Adrenal gland (tissue), 12 donors: ENCODE measurements around the gene TLN1. TPM values are rescaled to one million over a fixed set of nuclear protein-coding genes. Genes with fewer than 3 reads are reported as not detected.

Source experiments
- DNase-seq, 7 donors: peaks; one replicate each; pipeline ENCODE4 v3.0.0-alpha.2; 2019 to 2020
- H3K27ac ChIP-seq, 5 donors: fragments of 200-600 bp; sonication (generic) in 4 of 5; 1 replicate in 3 of 5; 2 replicates in 2 of 5; pipeline versions ENCODE4 v1.5.1 to v1.8.0; 2016 to 2020; ENCODE audit warnings: mild to moderate bottlenecking in 1 of 5
- H3K27me3 ChIP-seq: fragments of 200-600 bp; 2 replicates; pipeline ENCODE4 v1.8.0; 2021
- H3K36me3 ChIP-seq, 2 donors: fragments of 200-600 bp; replicated peaks in 1 of 2; 1 replicate in 1 of 2; 2 replicates in 1 of 2; pipeline versions ENCODE4 v1.5.1 to v1.8.0; 2018 to 2022
- H3K4me1 ChIP-seq, 2 donors: fragments of 200-600 bp; replicated peaks in 1 of 2; 1 replicate in 1 of 2; 2 replicates in 1 of 2; pipeline versions ENCODE4 v1.5.1 to v1.8.0; 2018 to 2021
- H3K4me3 ChIP-seq, 4 donors: fragments of 200-600 bp; sonication (generic) in 3 of 4; one replicate each; pipeline ENCODE4 v1.5.1; 2016 to 2018
- H3K9me3 ChIP-seq, 3 donors: fragments of 200-600 bp; sonication (generic) in 1 of 3; replicated peaks in 1 of 3; 1 replicate in 2 of 3; 2 replicates in 1 of 3; pipeline versions ENCODE4 v1.5.1 to v1.8.0; 2016 to 2021
- CTCF ChIP-seq, 6 experiments: fragments of 450-650 bp in 4 of 6; fragments of 200-600 bp in 2 of 6; sonication (generic) in 1 of 6; IDR thresholded peaks; 1 replicate in 5 of 6; 2 replicates in 1 of 6; pipeline versions ENCODE4 v1.5.1 to v1.8.0; 2016 to 2021; ENCODE audit warnings: antibody characterized with exemption in 6 of 6, mild to moderate bottlenecking in 2 of 6, moderate library complexity in 1 of 6
- POLR2A ChIP-seq, 2 donors: fragments of 450-650 bp; IDR thresholded peaks; one replicate each; pipeline ENCODE4 v1.6.1; 2017; ENCODE audit warnings: antibody characterized with exemption in 2 of 2, mild to moderate bottlenecking in 2 of 2, moderate library complexity in 1 of 2
- WGBS, 4 donors: extraction: QIAGEN DNeasy Blood & Tissue Kit in 2 of 4; methylation state at CpG; one replicate each; pipeline versions ENCODE4 v1.1.5 to v1.1.7; 2013 to 2017; 5-methylcytosine and 5-hydroxymethylcytosine counted together
- intact Hi-C, 2 donors: fragments of 100-400 bp; cut with DNase I; formaldehyde crosslinking; loops; one replicate each; pipeline versions ENCODE4 v1.14.1 to v1.15.0; 2022 to 2023
- polyA plus RNA-seq, 3 donors: library from polyadenylated mRNA; stranded (reverse); fragments of 200-250 nt in 2 of 3; fragments of 350-450 nt in 1 of 3; fragmentation: Illumina TruSeq in 1 of 3; extraction: RNeasy Lipid Tissue Mini Kit (QIAGEN cat#74804) in 1 of 3; gene quantifications; one replicate each; pipeline ENCODE4 v1.2.3, GENCODE V29; 2013 to 2014
- total RNA-seq, 9 donors: library from RNA; depleted of rRNA in 4 of 9; stranded (reverse); fragments of >200 nt in 4 of 9; fragments of 120-200 nt in 1 of 9; fragmentation: NEBNext Ultra II Directional in 1 of 9; extraction: Animal tissue kit (Norgen Biotek cat#: 25700) in 1 of 9; gene quantifications; one replicate each; pipeline versions ENCODE4 v1.1.0 to v1.2.4, GENCODE V29; 2013 to 2023
- donor health status: healthy with polysubstance abuse.
- donor health status: Bipolar disorder and iron deficiency.
- donor health status: DM: yes; HTN: yes; CAD: no.
- donor health status: DM: no; HTN: no; CAD: no.
- donor health status: DM: no; HTN: no; CAD: no.
- donor health status: DM: yes; HTN: yes; CAD: no.

Gene TLN1
- total and polyA plus RNA-seq, 12 donors = 157 to 565 (median 296) TPM

GRCh38 chr9:35737143-35737542 is 5.1 kb upstream of the TLN1 start:
- Histone ChIP-seq H3K36me3 (peaks cover 0 to 78% of the 10 kb centered on the region in 2 donors), H3K27ac (no peak overlapping the region), H3K27me3 (no peaks in the 10 kb centered on the region), H3K4me1 (peaks cover 7 to 18% of the 10 kb centered on the region in 2 donors), H3K9me3 (no peaks in the 10 kb centered on the region), H3K4me3 (no peak overlapping the region)
- intact Hi-C loops = no loop called here
- no peak for DNase-seq
- TF ChIP-seq POLR2A (IDR thresholded peaks at IDR 0.05) = no peak
- WGBS, 4 donors = 0 to 69% (median 67%) methylated on average over 1 to 7 of the region's 7 CpGs

GRCh38 chr9:35736201-35736633 is 4.2 kb upstream of the TLN1 start:
- TF ChIP-seq CTCF (IDR thresholded peaks at IDR 0.05) (peak; percentile 59 to 79 (median 74)), POLR2A (IDR thresholded peaks at IDR 0.05) (no peak)
- intact Hi-C loops = no loop called here
- peak; percentile 68 to 88 (median 77) for DNase-seq
- Histone ChIP-seq H3K4me3 (no peak overlapping the region), H3K36me3 (peaks cover 0 to 70% of the 10 kb centered on the region in 2 donors), H3K27ac (peak overlapping the region in 3 of 5 donors; percentile 18 to 38 (median 36)), H3K9me3 (no peaks in the 10 kb centered on the region), H3K27me3 (no peaks in the 10 kb centered on the region), H3K4me1 (peaks cover 10 to 18% of the 10 kb centered on the region in 2 donors)
- 0 to 48% (median 37%) methylated on average over 1 to 5 of the region's 5 CpGs for WGBS, 4 donors

GRCh38 chr9:35734096-35734495 is 2.1 kb upstream of the TLN1 start:
- intact Hi-C loops = loop anchor here in 1 of 2 donors (5.0 kb wide), 1 partner anchor 72 kb away; no protein-coding TSS in a partner anchor
- Histone ChIP-seq H3K4me3 (no peak overlapping the region), H3K36me3 (peaks cover 0 to 49% of the 10 kb centered on the region in 2 donors), H3K4me1 (peaks cover 30 to 39% of the 10 kb centered on the region in 2 donors), H3K9me3 (no peaks in the 10 kb centered on the region), H3K27me3 (no peaks in the 10 kb centered on the region), H3K27ac (peak overlapping the region in 3 of 5 donors; percentile 93 to 99 (median 96))
- no peak for TF ChIP-seq CTCF (IDR thresholded peaks at IDR 0.05)
- TF ChIP-seq POLR2A (IDR thresholded peaks at IDR 0.05) = no peak
- 73 to 78% (median 75%) methylated on average over 3 of the region's 3 CpGs for WGBS, 4 donors
- no peak for DNase-seq

- H3K36me3 ChIP-seq = peaks cover 0 to 37% of the 10 kb centered on the region in 2 donors
- H3K4me1 ChIP-seq = peaks cover 41 to 50% of the 10 kb centered on the region in 2 donors
- peak overlapping the region; percentile 83 to 99 (median 93) for H3K27ac ChIP-seq
- peak in 5 of 7 donors; percentile 37 to 55 (median 47) for DNase-seq
- H3K9me3 ChIP-seq = no peaks in the 10 kb centered on the region
- intact Hi-C loops = loop anchor here in 1 of 2 donors (5.0 kb wide), 1 partner anchor 71 kb away; no protein-coding TSS in a partner anchor
- H3K4me3 ChIP-seq = peak overlapping the region; percentile 27 to 90 (median 60)
- no peak for TF ChIP-seq POLR2A (IDR thresholded peaks at IDR 0.05)
- 1 to 6% (median 3%) methylated on average over 4 to 14 of the region's 14 CpGs for WGBS, 4 donors
- no peaks in the 10 kb centered on the region for H3K27me3 ChIP-seq
Measured at GRCh38 chr9:35732800-35733541, 976 bp upstream of the TLN1 start.

GRCh38 chr9:35731415-35732184 is 395 bp downstream of the TLN1 start:
- Histone ChIP-seq H3K9me3 (no peaks in the 10 kb centered on the region), H3K27ac (peak overlapping the region; percentile 83 to 99 (median 93)), H3K27me3 (no peaks in the 10 kb centered on the region), H3K4me3 (peak overlapping the region; percentile 38 to 90 (median 66)), H3K36me3 (peaks cover 0 to 24% of the 10 kb centered on the region in 2 donors), H3K4me1 (peaks cover 55 to 64% of the 10 kb centered on the region in 2 donors)
- WGBS, 4 donors = 0 to 1% (median 0%) methylated on average over 16 to 47 of the region's 47 CpGs
- intact Hi-C loops = loop anchor here in 1 of 2 donors (5.0 kb wide), 1 partner anchor 69 kb away; no protein-coding TSS in a partner anchor
- no peak for DNase-seq
- TF ChIP-seq POLR2A (IDR thresholded peaks at IDR 0.05) = no peak
